GM12878 (cell line): ENCODE data around the gene PLPPR1. TPM values are rescaled to one million over a fixed set of nuclear protein-coding genes. Genes with fewer than 3 reads are reported as not detected.

Experiments used
- ATAC-seq: fragments of 200-7000 bp; cut with Tn5 transposase; 3 replicates; pipeline ENCODE4 v1.9.1; 2020; ENCODE audit warnings: mild to moderate bottlenecking, moderate library complexity
- BruUV-seq: library from RNA; stranded (reverse); fragments of 400-500 nt; replicated peaks from 2 replicates; lab custom pipeline; 2021; lab: Mats Ljungman, UMichigan
- CTCF ChIA-PET: fragments of 300-600 bp; sonication (Branson Sonifier 250); formaldehyde crosslinking; extraction: SDS; loops from one replicate; lab custom pipeline; 2021; ENCODE audit warnings: inconsistent platforms; lab: Yijun Ruan, JAX
- POLR2A ChIA-PET: fragments of 350-600 bp; formaldehyde crosslinking; extraction: SDS; loops from one replicate; lab custom pipeline; 2021; ENCODE audit warnings: inconsistent platforms; lab: Charles Lee
- RAD21 ChIA-PET: fragments of 300-600 bp; sonication (Branson Sonifier 250); formaldehyde crosslinking; loops from one replicate; lab custom pipeline; 2023; ENCODE audit warnings: antibody characterized with exemption; ENCODE audit not compliant: unreplicated experiment; lab: Charles Lee
- SMC1A ChIA-PET: fragments of 300-600 bp; sonication (Branson Sonifier 250); formaldehyde crosslinking; loops from one replicate; lab custom pipeline; 2023; ENCODE audit not compliant: unreplicated experiment, uncharacterized antibody; lab: Charles Lee
- DNase-seq: peaks from one replicate; pipeline ENCODE4 v3.0.0-alpha.2; 2011; ENCODE audit warnings: low read depth, low spot score
- FAIRE-seq: peaks from 3 replicates; lab custom pipeline; 2011; peaks lifted over from hg19 to GRCh38; lab: Jason Lieb, UNC
- H2AFZ ChIP-seq: 2 replicates; pipeline ENCODE4 v1.6.0; 2011; ENCODE audit warnings: low read depth, low read length, control low read depth; ENCODE audit not compliant: control insufficient read depth
- H3K27ac ChIP-seq: 2 replicates; pipeline ENCODE4 v1.5.1; 2011; ENCODE audit warnings: control low read depth; ENCODE audit not compliant: control insufficient read depth, insufficient read depth
- H3K27me3 ChIP-seq, 2 experiments: replicated peaks in 1 of 2; 2 replicates each; pipeline versions ENCODE4 v1.6.0 to v1.6.1; 2011; ENCODE audit warnings: low read length in 1 of 2; ENCODE audit not compliant: control insufficient read depth in 2 of 2, insufficient read depth in 2 of 2
- H3K36me3 ChIP-seq, 2 experiments: 2 replicates each; pipeline ENCODE4 v1.5.1; 2011; ENCODE audit warnings: low read length in 1 of 2; ENCODE audit not compliant: control insufficient read depth in 2 of 2, insufficient read depth in 2 of 2
- H3K4me1 ChIP-seq: 2 replicates; pipeline ENCODE4 v1.6.1; 2011; ENCODE audit warnings: mild to moderate bottlenecking, low read length, moderate library complexity, mixed read lengths; ENCODE audit not compliant: control insufficient read depth, insufficient read depth
- H3K4me2 ChIP-seq: 2 replicates; pipeline ENCODE4 v1.6.0; 2011; ENCODE audit warnings: control low read depth; ENCODE audit not compliant: control insufficient read depth, insufficient read depth
- H3K4me3 ChIP-seq: fragments of 200-600 bp; sonication (generic); 2 replicates; pipeline ENCODE4 v1.5.1; 2016
- H3K79me2 ChIP-seq: 2 replicates; pipeline ENCODE4 v1.6.0; 2011; ENCODE audit warnings: low read length; ENCODE audit not compliant: control insufficient read depth, insufficient read depth
- H3K9ac ChIP-seq: 2 replicates; pipeline ENCODE4 v1.8.0; 2011; ENCODE audit warnings: low read length, control low read depth, mixed read lengths; ENCODE audit not compliant: control insufficient read depth, insufficient read depth
- H3K9me3 ChIP-seq: replicated peaks from 3 replicates; pipeline ENCODE4 v1.5.1; 2011; ENCODE audit warnings: mild to moderate bottlenecking, low read length; ENCODE audit not compliant: control insufficient read depth, insufficient read depth
- H4K20me1 ChIP-seq: 2 replicates; pipeline ENCODE4 v1.6.0; 2011; ENCODE audit not compliant: control insufficient read depth, insufficient read depth
- ATF3 ChIP-seq: IDR thresholded peaks from 2 replicates; pipeline ENCODE4 v1.6.1; 2011; ENCODE audit warnings: low read depth, mild to moderate bottlenecking, low read length, moderate library complexity, borderline replicate concordance; ENCODE audit errors: extremely low read depth
- CEBPZ ChIP-seq: fragments of 150-350 bp; IDR thresholded peaks from 2 replicates; pipeline ENCODE4 v1.6.1; 2016; ENCODE audit warnings: low read depth, low read length
- CREB1 ChIP-seq: IDR thresholded peaks from 2 replicates; pipeline ENCODE4 v1.6.1; 2012; ENCODE audit warnings: low read depth, mild to moderate bottlenecking, inconsistent platforms
- FOS ChIP-seq: IDR thresholded peaks from 3 replicates; pipeline ENCODE4 v1.6.1; 2011; ENCODE audit warnings: borderline replicate concordance; ENCODE audit not compliant: insufficient read length; ENCODE audit errors: extremely low read depth
- MEF2A ChIP-seq: IDR thresholded peaks from 2 replicates; pipeline ENCODE4 v1.6.1; 2011; ENCODE audit warnings: low read depth, mild to moderate bottlenecking, low read length, moderate library complexity; ENCODE audit not compliant: insufficient read depth
- NR2F1 ChIP-seq: fragments of 450-650 bp; conservative IDR thresholded peaks from 2 replicates; pipeline ENCODE4 v1.6.1; 2017; ENCODE audit warnings: mild to moderate bottlenecking
- PBX3 ChIP-seq: IDR thresholded peaks from 2 replicates; pipeline ENCODE4 v1.6.1; 2011; ENCODE audit warnings: mild to moderate bottlenecking, low read depth, low read length, moderate library complexity; ENCODE audit not compliant: insufficient replicate concordance
- POU2F2 ChIP-seq: IDR thresholded peaks from 3 replicates; pipeline ENCODE4 v1.6.1; 2011; ENCODE audit warnings: low read depth, mild to moderate bottlenecking, low read length, borderline replicate concordance
- SREBF2 ChIP-seq: IDR thresholded peaks from 2 replicates; pipeline ENCODE4 v1.6.1; 2012; ENCODE audit warnings: mild to moderate bottlenecking, low read length
- STAT1 ChIP-seq: fragments of 450-650 bp; conservative IDR thresholded peaks from 2 replicates; pipeline ENCODE4 v1.6.1; 2014; ENCODE audit warnings: antibody characterized with exemption, mild to moderate bottlenecking
- SUPT20H ChIP-seq: IDR thresholded peaks from 2 replicates; pipeline ENCODE4 v1.6.1; 2011; ENCODE audit warnings: low read depth, mild to moderate bottlenecking, low read length, moderate library complexity, borderline replicate concordance; ENCODE audit not compliant: control insufficient read depth
- YBX1 ChIP-seq: fragments of 450-650 bp; IDR thresholded peaks from 2 replicates; pipeline ENCODE4 v1.6.1; 2016; ENCODE audit warnings: antibody characterized with exemption
- ZBTB33 ChIP-seq: fragments of 450-650 bp; IDR thresholded peaks from 2 replicates; pipeline ENCODE4 v1.6.1; 2017; ENCODE audit warnings: mild to moderate bottlenecking
- WGBS: methylation state at CpG from one replicate; pipeline ENCODE4 v1.1.6; 2016; ENCODE audit warnings: low lambda C conversion rate; ENCODE audit not compliant: insufficient replicate concordance, insufficient coverage; ENCODE audit errors: missing lambda C conversion rate; 5-methylcytosine and 5-hydroxymethylcytosine counted together
- in situ Hi-C: fragments of 300-500 bp; cut with MboI; formaldehyde crosslinking; loops from 9 replicates; pipeline ENCODE4 v1.14.3; 2018; ENCODE audit warnings: mixed read lengths
- intact Hi-C: fragments of 100-400 bp; cut with micrococcal nuclease; formaldehyde crosslinking; loops from one replicate; pipeline ENCODE4 v1.14.2; 2022; ENCODE audit not compliant: unreplicated experiment
- polyA plus RNA-seq, 11 experiments: library from polyadenylated mRNA; depleted of rRNA in 4 of 11; unstranded in 6 of 11; stranded (reverse) in 5 of 11; fragments of >200 nt; fragmentation: Nextera tagmentation in 4 of 11; fragmentation: Illumina TruSeq in 1 of 11; extraction: Ambion mirVana in 4 of 11; extraction: Trizol in 1 of 11; gene quantifications; 1 replicate in 1 of 11; 2 replicates in 10 of 11; pipeline versions ENCODE4 v1.2.1 to v1.2.3, GENCODE V29; 2011 to 2016; ENCODE audit warnings: inconsistent platforms in 2 of 11, missing spikeins in 2 of 11, low read depth in 1 of 11
- total RNA-seq, 4 experiments: library from RNA; depleted of rRNA in 3 of 4; stranded (reverse); fragments of >200 nt in 3 of 4; fragmentation: Illumina TruSeq in 1 of 4; extraction: Trizol in 1 of 4; gene quantifications; 2 replicates each; pipeline versions ENCODE4 v1.2.1 to v1.2.3, GENCODE V29; 2013 to 2021

The PLPPR1 gene
- total and polyA plus RNA-seq, 10 of the 15 experiments (the other 5 are each of a cell fraction or from before 2014, with no cell fraction given) = 0.69 TPM; not detected in 9

- TF ChIP-seq ZBTB33 (no peak), STAT1 (no peak), POU2F2 (no peak), CREB1 (no peak), PBX3 (no peak)
Measured at GRCh38 chr9:101209670-101210069, 181.1 kb downstream of the PLPPR1 start (continued).

GRCh38 chr9:101212661-101213060 lies 184.1 kb downstream of the PLPPR1 start:
- ChIA-PET CTCF (no interaction called here), SMC1A (no interaction called here), RAD21 (no interaction called here), POLR2A (no interaction called here)
- WGBS = 0% methylated on average over 2 of the region's 2 CpGs
- no TSS peak for BruUV-seq
- no peaks in the 10 kb centered on the region for H3K27me3 ChIP-seq
- DNase-seq (no peak), FAIRE-seq (no peak), ATAC-seq (no peak)
- H3K9me3 ChIP-seq = no peaks in the 10 kb centered on the region
- no peak overlapping the region for H2AFZ ChIP-seq
- no peak overlapping the region for H3K27ac ChIP-seq
- no peak overlapping the region for H3K4me2 ChIP-seq
- no peaks in the 10 kb centered on the region for H3K79me2 ChIP-seq
- no peaks in the 10 kb centered on the region for H3K4me1 ChIP-seq
- H3K9ac ChIP-seq = no peak overlapping the region
- intact Hi-C loops = no loop called here
- H3K36me3 ChIP-seq = no peaks in the 10 kb centered on the region
- TF ChIP-seq MEF2A (no peak), SREBF2 (no peak), CEBPZ (no peak), ATF3 (no peak), NR2F1 (no peak), FOS (no peak), SUPT20H (no peak), YBX1 (no peak)
- in situ Hi-C loops = no loop called here
- no peaks in the 10 kb centered on the region for H4K20me1 ChIP-seq
- H3K4me3 ChIP-seq = no peak overlapping the region
